ENCODE data around the gene SFXN5. TPM values are rescaled to one million over a fixed set of nuclear protein-coding genes. Genes with fewer than 3 reads are reported as not detected.
A peak's percentile ranks its signal among the peaks of the same experiment; 100 is the strongest.

The SFXN5 gene
- total RNA-seq, 1 donor from 2014 or later: 18.5 TPM

- H3K27me3 Mint-ChIP-seq (ENCODE audit: low read depth): peaks cover 67% of the 10 kb centered on the region
- peaks cover 8% of the 10 kb centered on the region for H3K4me1 Mint-ChIP-seq (ENCODE audit: low read depth)
- no peak for DNase-seq (ENCODE audit: low spot score)
- H3K4me3 Mint-ChIP-seq (ENCODE audit: low read depth): no peak overlapping the region
- no peaks in the 10 kb centered on the region for H3K9me3 Mint-ChIP-seq
- no peak overlapping the region for H3K27ac Mint-ChIP-seq
- no peaks in the 10 kb centered on the region for H3K36me3 Mint-ChIP-seq (ENCODE audit: low read depth)
- intact Hi-C loops (cut with micrococcal nuclease): loop anchor here (5.0 to 10.0 kb wide), 2 partner anchors 57 to 375 kb away; partner anchors contain the start of gene EGR4
Observed at GRCh38 chr2:72919414-72920317, 151.8 kb downstream of the SFXN5 start.

- DNase-seq (ENCODE audit: low spot score): no peak
- Mint-ChIP-seq H3K36me3 (ENCODE audit: low read depth) (no peaks in the 10 kb centered on the region), H3K27me3 (ENCODE audit: low read depth) (peaks cover 73% of the 10 kb centered on the region), H3K27ac (no peak overlapping the region), H3K4me1 (ENCODE audit: low read depth) (peaks cover 8% of the 10 kb centered on the region), H3K4me3 (ENCODE audit: low read depth) (no peak overlapping the region), H3K9me3 (no peaks in the 10 kb centered on the region)
- intact Hi-C loops (cut with micrococcal nuclease): loop anchor here (5.0 kb wide), 1 partner anchor 56 kb away; no protein-coding TSS in a partner anchor
Observed at GRCh38 chr2:72917877-72918553, 153.5 kb downstream of the SFXN5 start.

- no peaks in the 10 kb centered on the region for H3K36me3 Mint-ChIP-seq (ENCODE audit: low read depth)
- intact Hi-C loops (cut with micrococcal nuclease): loop anchor here (5.0 kb wide), 1 partner anchor 55 kb away; no protein-coding TSS in a partner anchor
- H3K27ac Mint-ChIP-seq: no peak within 1 kb of the TSS
- DNase-seq (ENCODE audit: low spot score): no peak
- H3K27me3 Mint-ChIP-seq (ENCODE audit: low read depth): peaks cover 71% of the 10 kb centered on the region
- H3K4me3 Mint-ChIP-seq (ENCODE audit: low read depth): peak within 1 kb of the TSS; percentile 41
- peaks cover 8% of the 10 kb centered on the region for H3K4me1 Mint-ChIP-seq (ENCODE audit: low read depth)
- H3K9me3 Mint-ChIP-seq: no peaks in the 10 kb centered on the region
Observed at GRCh38 chr2:72917138-72917876, 154.2 kb downstream of the SFXN5 start, which contains the start of gene EMX1. TSS of gene EMX1 (plus strand) at chr2:72917519. CDS start at chr2:72917853, 334 bp downstream.

GRCh38 chr2:72916743-72917137, 154.8 kb downstream of the SFXN5 start:
- Mint-ChIP-seq H3K27ac (no peak overlapping the region), H3K27me3 (ENCODE audit: low read depth) (peaks cover 71% of the 10 kb centered on the region), H3K36me3 (ENCODE audit: low read depth) (no peaks in the 10 kb centered on the region), H3K4me1 (ENCODE audit: low read depth) (peaks cover 8% of the 10 kb centered on the region), H3K4me3 (ENCODE audit: low read depth) (peak overlapping the region; percentile 41), H3K9me3 (no peaks in the 10 kb centered on the region)
- no peak for DNase-seq (ENCODE audit: low spot score)
- intact Hi-C loops (cut with micrococcal nuclease): loop anchor here (1.0 to 5.0 kb wide), 2 partner anchors 10 to 54 kb away; no protein-coding TSS in a partner anchor

- H3K36me3 Mint-ChIP-seq (ENCODE audit: low read depth): no peaks in the 10 kb centered on the region
- H3K9me3 Mint-ChIP-seq: no peaks in the 10 kb centered on the region
- H3K27ac Mint-ChIP-seq: no peak overlapping the region
- peaks cover 8% of the 10 kb centered on the region for H3K4me1 Mint-ChIP-seq (ENCODE audit: low read depth)
- no peak overlapping the region for H3K4me3 Mint-ChIP-seq (ENCODE audit: low read depth)
- DNase-seq (ENCODE audit: low spot score): no peak
- H3K27me3 Mint-ChIP-seq (ENCODE audit: low read depth): peaks cover 71% of the 10 kb centered on the region
- intact Hi-C loops (cut with micrococcal nuclease): loop anchor here (1.0 to 5.0 kb wide), 2 partner anchors 10 to 54 kb away; no protein-coding TSS in a partner anchor
Observed at GRCh38 chr2:72915907-72916742, 155.4 kb downstream of the SFXN5 start.

DNA sequence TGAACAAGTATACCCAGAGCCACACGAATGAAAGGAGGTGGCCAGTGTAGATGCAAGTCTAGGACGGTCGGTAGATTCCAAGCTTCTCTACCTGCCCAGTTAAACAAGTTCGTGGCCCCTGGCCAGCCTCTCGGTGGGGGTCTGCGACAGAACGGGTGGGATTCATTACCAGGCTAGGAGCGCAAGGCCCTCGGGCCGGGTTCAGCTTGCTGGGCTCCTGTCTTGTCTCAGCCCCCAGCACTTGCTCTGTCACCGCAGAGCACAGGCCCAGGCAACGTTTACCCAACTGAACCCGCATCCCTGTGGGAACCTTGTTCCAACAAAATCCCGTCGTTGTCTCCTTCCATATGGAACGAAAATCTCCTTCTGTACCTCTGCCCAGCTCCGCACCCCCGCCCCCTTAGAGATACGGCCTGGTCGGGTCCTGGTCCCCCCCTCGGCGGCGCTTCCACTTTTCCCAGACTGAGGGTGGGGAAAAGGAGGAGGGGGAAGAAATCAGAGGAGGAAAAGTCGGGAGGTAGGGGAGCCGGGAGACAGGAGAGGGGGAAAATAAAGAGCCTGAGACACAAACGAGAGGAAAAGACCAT, 156.1 kb downstream of the SFXN5 start:
- Mint-ChIP-seq H3K36me3 (ENCODE audit: low read depth) (no peaks in the 10 kb centered on the region), H3K4me3 (ENCODE audit: low read depth) (no peak overlapping the region), H3K27ac (no peak overlapping the region), H3K27me3 (ENCODE audit: low read depth) (peaks cover 70% of the 10 kb centered on the region), H3K4me1 (ENCODE audit: low read depth) (peaks cover 8% of the 10 kb centered on the region), H3K9me3 (no peaks in the 10 kb centered on the region)
- no peak for DNase-seq (ENCODE audit: low spot score)
- intact Hi-C loops (cut with micrococcal nuclease): loop anchor here (5.0 kb wide), 1 partner anchor 53 kb away; no protein-coding TSS in a partner anchor

DNA sequence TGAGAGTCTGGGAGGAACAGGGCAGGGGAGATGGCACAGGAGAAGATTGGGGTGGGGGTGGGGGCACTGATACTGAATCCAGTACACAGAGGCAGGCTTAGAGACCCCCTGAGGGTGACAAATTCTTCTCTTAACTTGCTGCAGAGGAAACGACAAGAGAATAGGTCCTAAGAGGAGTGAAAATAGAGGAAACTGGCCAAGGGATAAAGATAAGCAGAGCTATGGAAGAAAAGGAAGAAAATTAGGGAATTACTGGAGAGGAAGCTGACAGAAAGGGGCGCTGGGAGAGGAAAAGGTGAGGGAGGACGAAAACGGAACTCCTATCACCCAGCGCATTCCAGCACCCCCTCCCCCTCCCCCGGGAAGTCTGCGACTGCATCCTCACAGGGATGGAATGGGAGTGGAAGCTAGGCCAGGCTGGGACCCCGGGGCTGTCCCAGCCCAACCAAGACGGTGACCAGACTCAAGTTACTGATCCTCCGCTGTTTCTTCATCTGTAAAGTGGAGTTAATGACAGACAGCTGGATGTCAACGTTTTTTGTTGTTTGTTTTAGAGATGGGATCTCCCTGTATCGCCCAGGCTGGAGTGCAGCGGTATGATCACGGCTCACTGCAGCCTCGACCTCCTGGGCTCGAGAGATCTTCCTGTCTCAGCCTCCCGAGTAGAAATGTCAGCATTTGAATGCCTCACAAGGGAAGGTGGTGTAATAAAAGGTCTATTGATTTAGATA, 156.8 kb downstream of the SFXN5 start:
- Mint-ChIP-seq H3K9me3 (no peaks in the 10 kb centered on the region), H3K36me3 (ENCODE audit: low read depth) (no peaks in the 10 kb centered on the region), H3K27me3 (ENCODE audit: low read depth) (peaks cover 70% of the 10 kb centered on the region), H3K27ac (no peak overlapping the region), H3K4me3 (ENCODE audit: low read depth) (no peak overlapping the region), H3K4me1 (ENCODE audit: low read depth) (peaks cover 8% of the 10 kb centered on the region)
- intact Hi-C loops (cut with micrococcal nuclease): loop anchor here (5.0 kb wide), 1 partner anchor 52 kb away; no protein-coding TSS in a partner anchor
- no peak for DNase-seq (ENCODE audit: low spot score)

- no peaks in the 10 kb centered on the region for H3K36me3 Mint-ChIP-seq (ENCODE audit: low read depth)
- H3K27me3 Mint-ChIP-seq (ENCODE audit: low read depth): peaks cover 70% of the 10 kb centered on the region
- DNase-seq (ENCODE audit: low spot score): no peak
- intact Hi-C loops (cut with micrococcal nuclease): no loop called here
- no peak overlapping the region for H3K4me3 Mint-ChIP-seq (ENCODE audit: low read depth)
- H3K9me3 Mint-ChIP-seq: no peaks in the 10 kb centered on the region
- H3K4me1 Mint-ChIP-seq (ENCODE audit: low read depth): peaks cover 8% of the 10 kb centered on the region
- no peak overlapping the region for H3K27ac Mint-ChIP-seq
Observed at GRCh38 chr2:72914206-72914559, 157.3 kb downstream of the SFXN5 start.

- no peak overlapping the region for H3K4me3 Mint-ChIP-seq (ENCODE audit: low read depth)
- DNase-seq (ENCODE audit: low spot score): no peak
- H3K36me3 Mint-ChIP-seq (ENCODE audit: low read depth): no peaks in the 10 kb centered on the region
- H3K4me1 Mint-ChIP-seq (ENCODE audit: low read depth): peaks cover 8% of the 10 kb centered on the region
- H3K27me3 Mint-ChIP-seq (ENCODE audit: low read depth): peaks cover 67% of the 10 kb centered on the region
- H3K9me3 Mint-ChIP-seq: no peaks in the 10 kb centered on the region
- no peak overlapping the region for H3K27ac Mint-ChIP-seq
- intact Hi-C loops (cut with micrococcal nuclease): no loop called here
Observed at GRCh38 chr2:72913486-72914205, 157.9 kb downstream of the SFXN5 start.

DNA sequence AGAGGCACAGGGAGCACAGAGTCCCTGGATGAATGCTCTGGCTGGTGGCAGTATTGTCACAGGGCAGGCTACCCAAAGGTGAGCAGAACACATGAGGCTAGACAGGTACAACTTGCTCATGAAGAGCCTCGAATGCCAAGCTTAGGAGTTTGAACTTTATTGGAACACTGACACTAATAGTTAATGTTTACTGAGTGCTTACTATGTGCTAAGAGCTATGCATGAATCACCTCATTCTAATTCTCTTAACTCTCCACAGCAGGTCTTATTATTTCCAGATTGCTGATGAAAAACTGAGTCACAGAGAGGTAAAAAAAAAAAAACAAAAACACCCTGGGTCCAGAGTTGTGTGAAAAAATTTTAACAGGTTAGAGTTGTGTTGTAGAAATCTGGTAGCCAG, 160.3 kb downstream of the SFXN5 start:
- Mint-ChIP-seq H3K4me3 (ENCODE audit: low read depth) (no peak overlapping the region), H3K9me3 (no peaks in the 10 kb centered on the region), H3K36me3 (ENCODE audit: low read depth) (no peaks in the 10 kb centered on the region), H3K27me3 (ENCODE audit: low read depth) (peaks cover 66% of the 10 kb centered on the region), H3K4me1 (ENCODE audit: low read depth) (peaks cover 3% of the 10 kb centered on the region), H3K27ac (no peak overlapping the region)
- intact Hi-C loops (cut with micrococcal nuclease): no loop called here
- DNase-seq (ENCODE audit: low spot score): no peak

DNA sequence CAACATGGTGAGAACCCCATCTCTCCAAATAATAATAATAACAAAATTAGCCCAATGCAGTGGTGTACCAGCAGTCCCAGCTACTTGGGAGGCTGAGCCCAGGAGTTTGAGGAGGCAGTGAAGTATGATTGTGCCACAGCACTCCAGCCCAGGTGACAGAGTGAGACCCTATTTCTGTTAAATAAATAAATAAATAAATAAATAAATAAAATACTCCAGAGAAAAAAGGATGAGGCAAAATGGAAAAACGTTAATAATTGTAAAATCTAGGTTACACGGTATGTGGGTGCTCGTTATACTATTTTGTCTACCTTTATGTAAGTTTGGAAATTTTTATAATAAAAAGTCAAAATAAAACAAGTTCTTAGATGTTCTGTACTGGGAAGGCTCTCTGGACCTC, 162.8 kb downstream of the SFXN5 start:
- H3K36me3 Mint-ChIP-seq (ENCODE audit: low read depth): no peaks in the 10 kb centered on the region
- H3K27me3 Mint-ChIP-seq (ENCODE audit: low read depth): peaks cover 63% of the 10 kb centered on the region
- H3K4me1 Mint-ChIP-seq (ENCODE audit: low read depth): no peaks in the 10 kb centered on the region
- H3K4me3 Mint-ChIP-seq (ENCODE audit: low read depth): no peak overlapping the region
- no peaks in the 10 kb centered on the region for H3K9me3 Mint-ChIP-seq
- no peak for DNase-seq (ENCODE audit: low spot score)
- intact Hi-C loops (cut with micrococcal nuclease): no loop called here
- H3K27ac Mint-ChIP-seq: no peak overlapping the region

All from activated T-helper 2 cell treated with anti-CD3 and anti-CD28 coated beads, Interferon-gamma antibody, Interleukin-2, Interleukin-4, amounts not matched to agents 10 μg/mL and 5 μg/mL and 100 μg/mL, durations not matched to agents 14 hours and 24 hours and 36 hours (primary cell).